SH-SY5Y (cell line): ENCODE results near the gene NAA20.

ENCODE experiments used
- GATA2 ChIP-seq: IDR thresholded peaks from 2 replicates; pipeline ENCODE4 v1.6.1; 2011; ENCODE audit warnings: mild to moderate bottlenecking, low read depth, low read length
- GATA3 ChIP-seq: IDR thresholded peaks from 2 replicates; pipeline ENCODE4 v1.6.1; 2011; ENCODE audit warnings: low read depth, mild to moderate bottlenecking, low read length, moderate library complexity

GRCh38 chr20:20031790-20032189 lies 14.6 kb downstream of the NAA20 start:
- TF ChIP-seq GATA3: no peak
- TF ChIP-seq GATA2: no peak
